Measurements from ENCODE around the gene MYL11.
"Not testable (repeated sequence)": the region's sequence is repeated elsewhere in the genome, so short reads cannot be mapped to it uniquely, and the experiment has no call there.

Gene MYL11

GRCh38 chr16:30374538-30374937, at the start of gene MYL11:
Gene MYL11, plus strand, starts transcription at chr16:30374802. Its CDS starts 56 bp downstream, at chr16:30374858.
- DNase-seq = no peak

DNA sequence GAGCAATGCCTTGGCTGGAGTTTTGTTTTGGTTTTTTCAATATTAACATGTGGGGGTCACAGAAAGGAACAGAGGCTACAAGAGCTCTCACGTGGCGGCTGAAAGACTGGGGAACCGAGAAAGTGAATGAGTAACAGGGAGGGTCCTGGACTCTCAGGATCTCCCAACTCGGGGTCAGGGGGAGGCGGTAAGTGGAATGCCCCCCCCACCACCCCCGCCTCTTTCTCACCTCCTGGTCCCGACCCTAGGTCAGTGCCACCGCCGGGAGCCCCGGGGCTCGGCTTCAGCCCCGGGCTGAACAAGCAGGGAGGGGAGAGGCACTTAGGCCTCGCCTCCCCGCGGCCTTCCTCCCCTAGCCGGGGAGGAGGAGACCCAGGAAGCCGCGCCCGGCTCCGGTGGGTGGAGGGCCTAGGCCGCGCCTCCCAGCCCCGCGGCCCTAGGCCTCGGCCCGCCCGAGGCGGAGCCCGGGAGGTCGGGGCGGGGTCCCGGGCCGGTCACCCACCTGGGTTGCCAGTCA, 40.1 kb upstream of the MYL11 start:
- DNase-seq = peak; percentile 19 to 20

DNA sequence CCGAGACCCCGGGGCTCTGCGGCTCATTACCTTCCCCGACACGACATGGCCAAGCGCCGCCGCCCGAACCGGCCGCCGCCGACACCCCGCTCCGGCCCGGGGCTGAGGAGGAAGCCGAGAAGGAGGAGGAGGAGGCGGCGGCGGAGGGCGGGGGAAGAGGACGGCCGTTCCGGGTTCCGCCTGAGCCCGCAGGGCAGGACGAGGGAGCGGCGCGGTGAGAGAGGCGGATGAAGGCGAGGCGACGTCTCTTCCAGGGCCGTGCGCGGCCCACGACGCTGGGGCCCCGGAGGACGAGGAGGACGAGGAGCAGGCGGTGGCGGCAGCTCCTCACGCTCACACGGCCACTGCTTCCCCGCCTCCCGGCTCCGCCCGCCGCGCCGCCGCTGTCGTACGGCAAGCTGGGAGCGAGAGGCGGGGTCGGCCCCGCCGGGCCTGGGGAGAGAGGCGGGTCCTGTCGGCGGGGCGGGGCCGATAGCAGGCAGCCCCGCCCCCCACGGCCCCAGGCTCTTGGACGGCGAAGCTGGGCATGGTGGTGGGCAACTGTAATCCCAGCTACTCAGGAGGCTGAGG, 39.5 kb upstream of the MYL11 start:
- DNase-seq = peak; percentile 22 to 32

GRCh38 chr16:30335598-30336474, 38.8 kb upstream of the MYL11 start:
- DNase-seq = no peak

DNA sequence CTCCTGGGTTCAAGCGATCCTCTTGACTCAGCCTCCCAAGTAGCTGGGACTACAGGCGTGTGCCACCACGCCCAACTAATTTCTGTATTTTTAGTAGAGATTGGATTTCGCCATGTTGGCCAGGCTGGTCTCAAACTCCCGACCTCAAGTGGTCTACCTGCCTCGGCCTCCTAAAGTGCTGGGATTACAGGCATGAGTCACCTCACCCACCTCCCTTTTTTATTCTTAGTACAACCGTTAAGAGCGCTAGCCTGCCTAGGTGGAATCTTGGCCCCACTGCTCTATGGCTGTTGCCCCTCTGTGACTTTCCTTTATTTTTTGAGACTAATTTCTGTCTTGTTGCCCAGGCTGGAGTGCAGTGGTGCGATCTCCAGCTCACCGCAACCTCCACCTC, 36.6 kb upstream of the MYL11 start:
- not testable (repeated sequence) for DNase-seq

DNA sequence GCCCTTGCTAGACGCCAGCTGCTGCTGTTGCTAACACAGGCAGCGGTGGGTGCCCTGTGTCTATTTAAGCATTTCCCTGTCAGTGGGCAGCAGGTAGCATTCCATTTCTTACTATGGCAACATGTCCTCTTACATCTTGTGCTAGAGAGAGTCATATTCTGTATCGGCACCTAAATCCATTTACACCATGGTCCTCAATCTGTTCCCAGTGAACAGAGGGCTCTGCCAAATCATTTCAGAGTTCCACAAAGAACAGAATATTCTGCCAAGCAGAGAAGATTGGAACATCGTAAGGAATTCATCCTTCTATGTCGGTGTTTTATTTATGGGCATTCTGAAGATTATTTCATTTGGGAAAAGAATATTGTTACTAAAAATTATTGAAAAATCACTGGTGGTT, 35.9 kb upstream of the MYL11 start:
- DNase-seq = not testable (repeated sequence)

DNA sequence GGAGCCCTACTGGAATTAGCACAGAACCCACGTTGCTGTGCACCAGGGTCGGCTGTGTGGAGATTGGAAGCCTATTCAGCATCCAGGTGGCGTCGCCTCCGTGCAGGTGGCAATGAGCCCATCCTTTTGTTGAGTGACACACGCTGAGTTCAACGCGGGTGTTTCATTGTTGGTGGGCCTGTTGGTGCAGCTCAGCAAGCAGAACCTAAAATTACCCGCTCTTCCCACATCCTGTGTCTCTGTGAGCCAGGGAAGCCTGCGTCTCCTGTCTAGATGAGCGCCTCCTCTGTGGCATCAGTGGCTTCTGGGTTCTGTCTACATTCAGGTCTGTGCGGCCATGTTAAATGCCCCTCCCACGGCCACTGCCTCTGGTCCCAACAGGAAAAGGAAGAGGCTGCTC, 34.0 kb upstream of the MYL11 start:
- DNase-seq = no peak

DNA sequence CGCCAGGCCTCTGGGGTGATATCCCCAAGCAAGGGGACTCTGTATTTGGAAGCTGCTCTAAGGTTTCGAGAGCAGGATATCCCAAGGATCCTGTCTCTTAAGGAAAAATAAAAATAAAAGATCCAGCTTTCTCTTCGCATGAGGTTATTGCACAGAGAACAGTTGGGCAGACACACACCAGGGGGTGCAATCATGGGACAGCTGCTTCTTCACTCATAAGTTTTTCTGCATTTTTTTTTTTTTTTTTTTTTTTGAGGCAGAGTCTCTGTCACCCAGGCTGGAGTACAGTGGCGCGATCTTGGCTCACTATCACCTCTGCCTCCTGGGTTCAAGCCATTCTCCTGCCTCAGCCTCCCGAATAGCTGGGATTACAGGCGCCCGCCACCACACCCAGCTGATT, 32.6 kb upstream of the MYL11 start:
- DNase-seq = not testable (repeated sequence)

DNA sequence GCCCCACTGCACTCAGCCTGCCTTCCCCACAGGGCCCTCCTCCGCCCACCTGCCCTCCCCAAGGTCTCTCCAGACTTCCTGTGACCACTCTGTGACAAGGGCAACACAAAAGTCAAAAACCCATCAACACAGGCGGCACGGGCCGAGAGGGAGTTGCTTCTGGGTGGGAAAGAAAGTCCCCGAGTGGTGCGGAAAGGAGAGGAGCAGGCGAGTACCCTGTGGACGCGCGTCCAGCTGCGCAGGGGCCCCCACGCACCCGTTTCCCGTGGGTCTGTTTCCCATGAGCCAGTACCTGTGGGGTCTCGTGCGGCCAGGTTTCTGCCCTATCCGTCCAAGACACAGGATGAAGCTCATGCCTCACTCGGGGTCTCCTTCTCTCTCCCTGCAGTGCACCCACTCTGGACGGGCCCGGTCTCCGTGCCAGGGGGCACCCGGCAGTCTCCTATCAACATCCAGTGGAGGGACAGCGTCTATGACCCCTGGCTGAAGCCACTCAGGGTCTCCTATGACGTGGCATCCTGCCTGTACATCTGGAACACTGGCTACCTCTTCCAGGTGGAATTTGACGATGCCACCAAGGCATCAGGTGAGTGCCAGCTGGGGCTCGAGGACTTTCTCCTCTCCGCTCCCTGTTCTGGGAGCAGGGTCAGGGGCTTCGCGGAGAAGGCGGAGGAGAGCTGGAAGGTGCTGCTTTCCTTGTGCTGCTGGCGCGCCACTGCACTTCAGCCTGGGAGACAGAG, 31.7 kb upstream of the MYL11 start:
- no peak for DNase-seq

DNA sequence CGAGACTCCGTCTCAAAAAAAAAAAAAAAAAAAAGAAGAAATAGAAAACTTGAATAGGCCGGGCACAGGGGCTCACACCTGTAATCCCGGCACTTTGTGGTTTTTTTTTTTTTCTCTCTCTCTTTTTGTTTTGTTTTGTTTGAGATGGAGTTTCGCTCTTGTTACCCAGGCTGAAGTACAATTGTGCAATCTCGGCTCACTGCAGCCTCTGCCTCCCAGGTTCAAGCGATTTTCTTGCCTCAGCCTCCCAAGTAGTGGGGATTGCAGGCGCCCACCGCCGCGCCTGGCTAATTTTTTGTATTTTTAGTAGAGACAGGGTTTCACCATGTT, 31.1 kb upstream of the MYL11 start:
- DNase-seq = not testable (repeated sequence)

DNA sequence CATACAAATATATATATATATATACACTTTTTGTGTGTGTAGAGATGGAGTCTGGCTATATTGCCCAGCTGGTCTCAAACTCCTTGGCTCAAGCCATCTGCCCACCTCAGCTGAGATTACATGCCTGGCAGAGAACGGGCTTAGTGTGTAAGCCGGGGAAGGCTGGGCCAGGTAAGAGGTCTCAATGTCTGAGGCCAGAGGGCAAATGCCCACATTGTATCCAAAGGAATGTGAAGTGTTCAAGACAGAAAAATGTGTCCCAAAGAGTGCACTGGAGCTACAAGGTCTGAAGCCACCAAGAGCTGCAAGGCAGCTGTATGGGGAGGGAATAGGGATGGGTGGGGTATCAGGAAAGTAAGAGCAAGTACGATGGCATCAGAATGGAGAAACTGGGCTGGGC, 28.3 kb upstream of the MYL11 start:
- DNase-seq = no peak

- DNase-seq = no peak
Observed at GRCh38 chr16:30348113-30348512, 26.5 kb upstream of the MYL11 start.

- DNase-seq = no peak
Observed at GRCh38 chr16:30348929-30349328, 25.7 kb upstream of the MYL11 start.

DNA sequence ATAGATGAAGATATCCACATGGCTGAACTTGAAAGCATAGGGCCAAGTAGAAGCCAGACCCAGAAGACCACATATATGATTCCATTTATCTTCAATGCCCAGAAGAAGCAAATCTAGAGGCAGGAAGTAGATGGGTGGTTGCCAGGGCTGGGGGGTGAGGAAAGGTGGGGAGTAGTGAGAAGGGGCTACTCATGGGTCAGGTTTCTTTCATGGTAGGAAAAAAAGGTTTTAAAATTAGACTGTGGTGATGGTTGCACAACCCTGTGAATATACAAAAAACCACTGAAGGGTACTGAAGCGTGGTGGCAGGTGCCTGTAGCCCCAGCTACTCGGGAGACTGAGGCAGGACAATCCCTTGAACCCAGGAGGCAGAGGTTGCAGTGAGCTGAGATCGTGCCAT, 24.9 kb upstream of the MYL11 start:
- DNase-seq = no peak

DNA sequence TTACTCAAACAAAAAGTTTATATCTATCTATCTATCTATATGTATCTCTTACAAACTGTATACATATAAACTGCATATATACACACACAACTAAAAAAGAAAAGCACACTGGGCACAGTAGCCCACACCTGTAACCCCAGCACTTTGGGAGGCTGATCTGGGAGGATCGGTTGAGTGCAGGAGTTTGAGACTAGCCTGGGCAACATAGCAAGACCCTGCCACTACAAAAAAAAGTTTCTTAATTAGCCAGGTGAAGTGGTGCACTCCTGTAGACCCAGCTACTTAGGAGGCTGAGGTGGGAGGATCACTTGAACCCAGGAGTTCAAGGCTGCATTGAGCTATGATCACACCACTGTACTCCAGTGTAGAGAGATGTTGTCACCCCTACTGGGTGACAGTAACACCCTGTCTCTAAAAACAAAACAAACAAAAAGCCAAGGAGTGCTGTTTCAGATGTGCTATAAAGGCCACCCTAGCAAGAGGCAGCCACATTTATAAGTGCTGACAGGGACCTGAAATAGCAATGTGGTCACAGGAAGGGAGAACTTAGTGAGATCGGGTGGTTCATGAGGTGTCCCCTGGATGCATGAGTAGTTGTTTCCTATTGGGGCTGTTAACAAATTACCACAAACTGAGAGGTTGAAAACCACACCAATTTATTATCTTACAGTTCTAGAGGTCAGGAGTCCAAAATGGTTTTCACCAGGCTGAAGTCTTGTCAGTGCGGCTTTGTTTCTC, 24.3 kb upstream of the MYL11 start:
- DNase-seq = no peak

GRCh38 chr16:30351001-30351441, 23.6 kb upstream of the MYL11 start:
- no peak for DNase-seq

DNA sequence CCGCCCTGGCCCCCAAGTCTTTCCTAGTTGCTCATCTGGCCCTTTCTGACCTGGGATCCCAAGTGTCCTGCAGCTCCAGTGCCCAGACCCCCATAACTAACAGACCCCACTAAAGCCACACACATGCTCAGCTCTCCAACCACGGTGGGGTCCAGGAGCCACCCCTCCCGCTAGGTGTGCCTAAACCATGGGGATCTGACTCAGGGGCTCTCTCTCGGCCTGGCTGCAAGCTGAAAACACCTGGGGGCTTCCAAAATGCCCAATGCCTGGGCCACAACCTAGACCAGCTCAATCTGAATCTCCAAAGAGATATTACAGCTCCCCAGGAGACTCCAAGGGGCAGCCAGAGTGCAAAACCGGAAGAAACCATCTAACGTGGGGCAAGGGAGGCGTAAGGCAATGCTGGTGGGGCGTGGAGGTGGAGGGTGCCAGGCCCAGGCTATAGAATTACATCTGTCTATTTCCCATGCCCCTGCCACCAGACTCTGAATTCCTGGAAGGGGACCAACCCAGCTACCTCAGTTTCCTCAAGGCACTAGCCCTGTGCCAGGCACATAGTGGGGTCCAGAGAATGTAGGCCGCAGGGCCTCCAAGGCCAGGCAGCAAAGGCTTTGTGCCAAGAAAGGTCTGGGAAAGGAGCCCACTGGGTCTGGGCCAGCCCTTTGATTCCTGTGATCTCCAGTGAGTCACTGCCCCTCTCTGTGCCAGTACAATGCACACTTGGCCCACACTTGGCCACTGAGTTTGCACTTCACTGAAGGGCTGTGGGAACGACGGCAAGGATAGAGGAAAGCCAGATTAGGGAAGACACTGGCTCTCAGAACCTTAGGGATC, 22.8 kb upstream of the MYL11 start:
- DNase-seq = no peak

DNA sequence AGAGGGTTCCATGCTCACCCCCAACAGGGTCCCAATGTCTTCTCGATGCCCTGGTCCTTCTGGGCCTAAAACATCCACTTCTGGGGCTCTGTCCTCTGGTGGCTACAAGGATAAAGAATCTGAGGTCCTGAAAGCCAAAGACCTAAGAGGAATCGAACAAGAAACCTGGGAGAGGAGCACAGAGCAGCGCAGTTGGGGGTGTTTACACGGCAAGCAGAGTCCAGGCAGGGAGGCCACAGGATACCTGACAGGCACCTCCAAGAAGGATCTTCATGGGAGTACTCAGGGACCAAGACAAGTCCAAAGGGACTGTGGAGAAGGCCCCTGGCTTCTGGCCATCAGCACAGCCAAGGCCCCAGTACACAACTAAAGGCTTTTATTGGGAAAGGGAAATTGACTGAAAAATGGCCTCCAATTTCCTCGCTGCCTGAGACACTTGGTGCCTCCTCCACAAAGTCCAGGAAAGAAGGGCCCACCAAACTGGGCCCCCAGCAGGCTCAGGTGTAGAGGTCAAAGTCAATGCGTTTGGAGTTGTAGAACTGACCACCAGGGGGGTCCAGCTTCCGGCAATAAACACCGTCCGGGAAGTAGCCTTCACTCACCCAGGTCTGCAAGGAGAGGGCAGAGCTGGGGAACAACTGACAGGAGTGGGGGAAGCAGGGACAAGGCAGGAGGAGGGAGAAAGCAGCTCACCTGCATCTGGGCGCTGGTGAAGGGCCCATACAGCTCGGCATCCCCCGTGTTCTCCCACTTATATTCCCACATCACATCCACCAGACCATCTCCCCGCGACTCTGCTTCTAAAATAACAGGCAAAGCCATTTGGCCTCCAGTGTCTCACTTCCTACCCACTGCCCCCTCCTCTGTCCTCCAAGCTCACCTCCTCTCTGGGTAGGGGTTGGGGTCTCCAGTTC, 21.9 kb upstream of the MYL11 start:
- DNase-seq = no peak

GRCh38 chr16:30353438-30354129, 21.0 kb upstream of the MYL11 start:
- DNase-seq = no peak
